T-cell (primary cell): ENCODE results near the gene NAA35. TPM values are rescaled to one million over a fixed set of nuclear protein-coding genes. Genes with fewer than 3 reads are reported as not detected.

Experiments used
- ATAC-seq, 4 experiments: fragments of 200-7000 bp in 3 of 4; fragments of 150-1000 bp in 1 of 4; cut with Tn5 transposase; replicated peaks in 1 of 4; 1 replicate in 3 of 4; 2 replicates in 1 of 4; pipeline ENCODE4 v1.10.0; 2021; ENCODE audit warnings: moderate library complexity in 3 of 4, mild to moderate bottlenecking in 2 of 4, moderate number of reproducible peaks in 1 of 4
- CTCF ChIA-PET, 2 donors: fragments of 300-600 bp; sonication (Branson Sonifier 250); formaldehyde crosslinking; loops; one replicate each; lab custom pipeline; 2022; ENCODE audit warnings: antibody characterized with exemption in 2 of 2; lab: Charles Lee
- POLR2A ChIA-PET, 2 donors: fragments of 300-600 bp; sonication (Branson Sonifier 250); formaldehyde crosslinking; loops; one replicate each; lab custom pipeline; 2022; ENCODE audit warnings: antibody characterized with exemption in 2 of 2; lab: Charles Lee
- DNase-seq, 35 experiments: peaks; one replicate each; pipeline versions ENCODE4 v3.0.0 to v3.0.0-alpha.2; 2013 to 2023
- H3K27ac ChIP-seq: one replicate; pipeline ENCODE4 v1.5.1; 2013; ENCODE audit warnings: low read length
- H3K27me3 ChIP-seq, 2 experiments: replicated peaks in 1 of 2; 1 replicate in 1 of 2; 2 replicates in 1 of 2; pipeline versions ENCODE4 v1.6.1 to v1.7.0; 2013; ENCODE audit warnings: low read length in 1 of 2, mixed read lengths in 1 of 2; ENCODE audit not compliant: control insufficient read depth in 2 of 2, insufficient read depth in 2 of 2; ENCODE audit errors: extremely low read depth in 1 of 2
- H3K36me3 ChIP-seq, 2 donors: 1 replicate in 1 of 2; 2 replicates in 1 of 2; pipeline versions ENCODE4 v1.6.1 to v1.7.0; 2013; ENCODE audit warnings: low read length in 1 of 2; ENCODE audit not compliant: control insufficient read depth in 2 of 2, insufficient read depth in 1 of 2; ENCODE audit errors: extremely low read depth in 1 of 2
- H3K4me1 ChIP-seq, 2 experiments: 1 replicate in 1 of 2; 2 replicates in 1 of 2; pipeline versions ENCODE4 v1.6.1 to v1.7.0; 2013; ENCODE audit warnings: low read length in 2 of 2, mixed read lengths in 1 of 2; ENCODE audit not compliant: insufficient read depth in 2 of 2, control insufficient read depth in 1 of 2; ENCODE audit errors: extremely low read depth in 1 of 2
- H3K4me3 ChIP-seq, 2 donors: 1 replicate in 1 of 2; 2 replicates in 1 of 2; pipeline versions ENCODE4 v1.5.1 to v1.7.0; 2013; ENCODE audit warnings: mild to moderate bottlenecking in 2 of 2, low read length in 1 of 2, moderate library complexity in 1 of 2; ENCODE audit not compliant: control insufficient read depth in 1 of 2; ENCODE audit errors: extremely low read depth in 1 of 2
- H3K9me3 ChIP-seq: 2 replicates; pipeline ENCODE4 v1.7.0; 2013
- H3K27ac Mint-ChIP-seq, 2 donors: one replicate each; pipeline ENCODE4 v1.8.0; 2020 to 2021; ENCODE audit warnings: mild to moderate bottlenecking in 2 of 2, mixed read lengths in 2 of 2
- H3K27me3 Mint-ChIP-seq, 2 donors: one replicate each; pipeline ENCODE4 v1.8.0; 2021 to 2022; ENCODE audit warnings: mixed read lengths in 2 of 2
- H3K36me3 Mint-ChIP-seq: one replicate; pipeline ENCODE4 v1.8.0; 2021; ENCODE audit warnings: mixed read lengths
- H3K4me1 Mint-ChIP-seq, 3 donors: one replicate each; pipeline ENCODE4 v1.8.0; 2020 to 2022; ENCODE audit warnings: mixed read lengths in 3 of 3, mild to moderate bottlenecking in 1 of 3
- H3K4me3 Mint-ChIP-seq, 3 donors: one replicate each; pipeline ENCODE4 v1.8.0; 2020 to 2022; ENCODE audit warnings: mild to moderate bottlenecking in 3 of 3, mixed read lengths in 3 of 3, moderate library complexity in 3 of 3
- H3K9me3 Mint-ChIP-seq, 3 donors: one replicate each; pipeline ENCODE4 v1.8.0; 2020 to 2022; ENCODE audit warnings: mixed read lengths in 3 of 3
- WGBS: methylation state at CpG from one replicate; pipeline ENCODE4 v1.1.5; 2013; ENCODE audit warnings: missing lambda C conversion rate; ENCODE audit not compliant: insufficient coverage; 5-methylcytosine and 5-hydroxymethylcytosine counted together
- total RNA-seq, 35 experiments: library from RNA in 6 of 35; stranded (reverse) in 6 of 35; fragments of 120-200 nt in 1 of 35; gene quantifications; one replicate each; pipeline versions ENCODE4 v1.2.1 to v1.2.4 and lab custom pipeline; 2013 to 2026

Gene NAA35
- total RNA-seq, 5 donors from 2014 or later (not counting 1 experiment from before 2014, with no cell fraction given), result 17.6 to 25.3 (median 24.3) TPM

DNA sequence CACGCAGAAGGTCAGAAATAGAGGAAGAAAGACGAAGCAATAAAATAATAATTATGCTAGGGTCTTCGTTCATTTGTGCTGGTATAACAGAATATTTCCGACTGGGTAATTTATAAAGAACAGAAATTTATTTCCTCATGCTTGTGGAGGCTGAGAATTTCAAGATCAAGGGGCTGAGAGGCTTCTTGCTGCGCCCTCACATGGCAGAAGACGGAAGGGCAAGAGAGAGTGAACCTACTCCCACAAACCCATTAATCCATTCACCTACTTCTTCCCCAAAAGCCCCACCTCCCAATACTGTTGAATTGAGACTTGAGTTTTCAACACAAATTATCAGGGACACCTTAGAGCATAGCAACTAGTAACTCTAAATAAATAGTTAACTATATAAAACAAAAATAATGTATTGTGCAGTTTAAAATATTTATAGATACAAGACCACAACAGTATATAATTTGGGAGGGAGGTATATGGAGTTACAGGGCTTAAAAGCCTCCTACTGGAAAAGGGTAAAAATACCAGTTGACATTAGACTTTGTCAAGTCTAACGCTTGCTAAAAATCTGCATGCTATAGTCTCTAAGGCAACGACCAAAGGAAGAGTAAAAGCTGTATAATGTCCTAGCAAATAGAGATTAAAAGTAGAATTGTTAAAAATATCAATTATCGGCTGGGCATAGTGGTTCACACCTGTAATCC is 40.3 kb upstream of the NAA35 start:
- H3K36me3 ChIP-seq, result no peaks in the 10 kb centered on the region

DNA sequence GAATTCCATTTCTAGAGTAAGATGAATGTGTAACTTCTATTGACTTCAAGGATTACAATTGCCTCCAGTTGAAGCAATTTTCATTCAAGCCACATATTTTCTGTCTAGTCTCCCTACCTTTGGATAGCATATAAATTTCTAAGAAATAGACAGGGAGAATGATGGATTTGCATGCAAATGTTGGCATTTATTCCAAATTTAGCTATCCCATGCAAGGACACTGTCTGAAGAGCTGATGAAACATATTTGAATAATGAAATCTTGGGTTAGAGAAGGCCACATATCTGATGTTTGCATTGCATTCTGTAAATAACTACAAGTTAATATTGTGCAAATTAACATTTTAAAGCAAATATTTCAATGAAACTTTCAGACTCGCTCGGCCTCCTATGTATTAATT is 36.0 kb upstream of the NAA35 start:
- Mint-ChIP-seq H3K9me3 (no peaks in the 10 kb centered on the region), H3K4me1 (no peaks in the 10 kb centered on the region), H3K27me3 (peaks cover 0 to 2% of the 10 kb centered on the region in 2 donors), H3K27ac (no peak overlapping the region), H3K4me3 (no peak overlapping the region), H3K36me3 (no peaks in the 10 kb centered on the region)
- no CpG with 5 or more reads among the region's 2 CpGs for WGBS
- H3K4me3 ChIP-seq, result no peak overlapping the region
- ATAC-seq (no peak), DNase-seq (no peak)
- no peak overlapping the region for H3K27ac ChIP-seq
- no peaks in the 10 kb centered on the region for H3K4me1 ChIP-seq
- ChIA-PET CTCF (no interaction called here), POLR2A (no interaction called here)
- no peaks in the 10 kb centered on the region for H3K9me3 ChIP-seq
- no peaks in the 10 kb centered on the region for H3K36me3 ChIP-seq
- H3K27me3 ChIP-seq, result no peaks in the 10 kb centered on the region

More for the DNA sequence above, 40.3 kb upstream of the NAA35 start:
- Histone ChIP-seq H3K27me3 (no peaks in the 10 kb centered on the region), H3K27ac (no peak overlapping the region), H3K9me3 (no peaks in the 10 kb centered on the region), H3K4me1 (no peaks in the 10 kb centered on the region), H3K4me3 (no peak overlapping the region)
- H3K27ac Mint-ChIP-seq, result no peak overlapping the region
- ATAC-seq (peak in 1 of 4 experiments; percentile 47), DNase-seq (peak in 25 of 35 experiments; percentile 4 to 55 (median 26))
- no peaks in the 10 kb centered on the region for H3K9me3 Mint-ChIP-seq
- no peaks in the 10 kb centered on the region for H3K36me3 Mint-ChIP-seq
- H3K27me3 Mint-ChIP-seq, result peaks cover 0 to 2% of the 10 kb centered on the region in 2 donors
- CTCF ChIA-PET, result interaction anchor here in 1 of 2 donors (1.0 kb wide), 1 partner anchor 38 kb away, joined by 3 read pairs; no protein-coding TSS in a partner anchor
- POLR2A ChIA-PET, result no interaction called here
- H3K4me1 Mint-ChIP-seq, result peaks cover 3 to 6% (median 4%) of the 10 kb centered on the region in 3 donors
- no peak overlapping the region for H3K4me3 Mint-ChIP-seq
- WGBS, result 65% methylated on average over 4 of the region's 9 CpGs

DNA sequence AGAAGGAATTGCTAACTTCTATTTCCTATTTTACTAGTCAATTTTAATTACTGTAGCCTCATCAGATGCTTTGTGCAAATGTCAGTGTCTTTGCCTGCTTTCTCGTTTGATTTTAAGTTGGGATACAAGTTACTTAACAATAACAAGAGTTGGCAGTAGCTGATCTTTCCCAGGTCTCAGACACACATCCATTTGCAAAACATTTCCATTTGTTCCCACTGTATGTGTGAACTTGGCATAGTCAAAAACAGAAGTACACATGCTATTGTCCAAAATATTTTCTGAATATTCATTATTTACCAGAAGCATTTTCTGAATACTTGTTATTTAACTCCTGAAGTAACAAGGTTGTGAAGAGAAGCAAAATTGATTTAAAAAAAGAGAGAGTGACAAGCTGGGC is 35.0 kb upstream of the NAA35 start:
- CTCF ChIA-PET, result no interaction called here
- Mint-ChIP-seq H3K36me3 (no peaks in the 10 kb centered on the region), H3K27ac (no peak overlapping the region), H3K27me3 (peaks cover 0 to 2% of the 10 kb centered on the region in 2 donors), H3K9me3 (no peaks in the 10 kb centered on the region), H3K4me3 (no peak overlapping the region), H3K4me1 (no peaks in the 10 kb centered on the region)
- no peak overlapping the region for H3K4me3 ChIP-seq
- H3K36me3 ChIP-seq, result no peaks in the 10 kb centered on the region
- no CpG with 5 or more reads among the region's 1 CpG for WGBS
- DNase-seq, result no peak
- H3K9me3 ChIP-seq, result no peaks in the 10 kb centered on the region
- no peak overlapping the region for H3K27ac ChIP-seq
- H3K27me3 ChIP-seq, result no peaks in the 10 kb centered on the region
- POLR2A ChIA-PET, result no interaction called here
- no peak for ATAC-seq
- no peaks in the 10 kb centered on the region for H3K4me1 ChIP-seq

DNA sequence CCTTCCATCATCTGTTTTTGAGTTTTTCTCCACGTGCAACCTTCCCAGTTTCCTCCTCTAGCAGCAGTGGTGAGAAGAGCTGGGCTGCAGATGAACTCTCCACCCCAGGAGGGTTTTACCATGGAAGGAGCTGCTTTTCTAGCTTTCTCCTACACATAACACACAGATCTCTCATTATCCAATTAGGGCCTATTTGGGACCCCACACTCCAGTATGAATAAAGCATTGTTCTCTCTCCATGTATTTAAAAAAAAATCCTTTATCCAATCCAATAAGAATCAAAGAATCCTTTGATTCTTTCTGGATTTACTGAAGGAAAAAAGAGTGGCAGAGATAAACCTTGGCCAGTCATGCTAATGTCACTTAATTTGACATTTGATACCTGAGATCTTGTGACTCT is 31.6 kb upstream of the NAA35 start:
- Mint-ChIP-seq H3K4me1 (peaks cover 8 to 10% (median 9%) of the 10 kb centered on the region in 3 donors), H3K9me3 (no peaks in the 10 kb centered on the region), H3K4me3 (no peak overlapping the region), H3K27me3 (peaks cover 2 to 3% of the 10 kb centered on the region in 2 donors), H3K36me3 (no peaks in the 10 kb centered on the region), H3K27ac (no peak overlapping the region)
- Histone ChIP-seq H3K27me3 (no peaks in the 10 kb centered on the region), H3K4me3 (no peak overlapping the region), H3K36me3 (no peaks in the 10 kb centered on the region), H3K9me3 (no peaks in the 10 kb centered on the region), H3K4me1 (no peaks in the 10 kb centered on the region), H3K27ac (no peak overlapping the region)
- ATAC-seq, result no peak
- CTCF ChIA-PET, result interaction anchor here in 1 of 2 donors (0.6 to 0.8 kb wide), 2 partner anchors 13 to 558 kb away, joined by 3 to 5 read pairs; no protein-coding TSS in a partner anchor
- no peak for DNase-seq
- no CpG with 5 or more reads among the region's 1 CpG for whole genome bisulfite sequencing
- POLR2A ChIA-PET, result no interaction called here

DNA sequence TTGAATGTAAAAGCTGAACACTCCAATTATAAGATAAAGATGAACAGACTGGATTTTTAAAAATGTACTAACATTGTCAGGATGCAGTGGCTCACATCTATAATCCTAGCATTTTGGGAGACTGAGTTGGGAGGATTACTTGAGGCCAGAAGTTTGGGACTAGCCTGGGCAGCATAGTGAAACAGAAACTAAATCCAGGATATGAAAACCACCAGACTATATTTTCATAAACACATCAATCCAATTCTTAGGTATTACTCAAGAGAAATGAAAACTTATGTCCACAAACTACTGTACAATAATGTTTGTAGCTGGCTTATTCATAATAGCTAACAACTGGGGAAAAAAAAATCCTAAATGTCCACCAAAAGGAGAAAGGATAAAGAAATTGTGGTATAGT is 26.8 kb upstream of the NAA35 start:
- Histone ChIP-seq H3K4me1 (no peaks in the 10 kb centered on the region), H3K4me3 (no peak overlapping the region), H3K27ac (no peak overlapping the region), H3K9me3 (no peaks in the 10 kb centered on the region), H3K36me3 (no peaks in the 10 kb centered on the region), H3K27me3 (no peaks in the 10 kb centered on the region)
- peak overlapping the region in 1 of 3 donors; percentile 13 for H3K4me3 Mint-ChIP-seq
- H3K27me3 Mint-ChIP-seq, result peaks cover 2 to 3% of the 10 kb centered on the region in 2 donors
- ChIA-PET POLR2A (no interaction called here), CTCF (no interaction called here)
- H3K36me3 Mint-ChIP-seq, result no peaks in the 10 kb centered on the region
- no peak for ATAC-seq
- H3K9me3 Mint-ChIP-seq, result no peaks in the 10 kb centered on the region
- peaks cover 12 to 14% (median 13%) of the 10 kb centered on the region in 3 donors for H3K4me1 Mint-ChIP-seq
- peak overlapping the region; percentile 53 to 82 for H3K27ac Mint-ChIP-seq
- DNase-seq, result peak in 1 of 35 experiments; percentile 6

DNA sequence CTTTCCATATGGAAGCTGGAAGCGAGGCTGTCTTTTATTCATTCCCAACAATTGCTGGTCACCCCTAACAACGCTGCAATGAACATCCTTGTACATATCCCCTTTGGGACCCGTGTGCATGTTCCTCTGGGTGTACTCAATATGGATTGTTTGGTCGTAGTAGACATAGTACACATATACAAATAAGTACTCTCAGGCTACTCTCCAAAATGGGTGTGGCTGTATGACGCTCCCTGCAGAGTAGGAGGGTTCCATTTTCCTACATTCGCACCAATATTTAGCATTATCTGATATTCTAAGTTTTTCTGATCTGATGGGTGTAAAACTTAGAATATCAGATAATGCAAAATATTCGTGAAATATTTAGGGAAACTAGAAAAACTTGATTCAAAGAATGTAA is 23.2 kb upstream of the NAA35 start:
- Mint-ChIP-seq H3K9me3 (no peaks in the 10 kb centered on the region), H3K36me3 (no peaks in the 10 kb centered on the region), H3K27me3 (peaks cover 0 to 2% of the 10 kb centered on the region in 2 donors), H3K4me1 (peaks cover 11 to 13% (median 12%) of the 10 kb centered on the region in 3 donors), H3K27ac (no peak overlapping the region), H3K4me3 (no peak overlapping the region)
- ATAC-seq (no peak), DNase-seq (no peak)
- no peaks in the 10 kb centered on the region for H3K4me1 ChIP-seq
- 60% methylated on average over 1 of the region's 7 CpGs for WGBS
- H3K4me3 ChIP-seq, result no peak overlapping the region
- no peaks in the 10 kb centered on the region for H3K36me3 ChIP-seq
- H3K9me3 ChIP-seq, result no peaks in the 10 kb centered on the region
- H3K27ac ChIP-seq, result no peak overlapping the region
- CTCF ChIA-PET, result no interaction called here
- POLR2A ChIA-PET, result no interaction called here
- H3K27me3 ChIP-seq, result no peaks in the 10 kb centered on the region
